Endothelial cell of umbilical vein (primary cell): Measurements from ENCODE around the gene ATP12A. TPM values are rescaled to one million over a fixed set of nuclear protein-coding genes. Genes with fewer than 3 reads are reported as not detected.

Experiments
- BruUV-seq: library from RNA; stranded (reverse); fragments of 400-500 nt; replicated peaks from 2 replicates; lab custom pipeline; 2021; lab: Mats Ljungman, UMichigan
- CTCF ChIA-PET: fragments of 300-600, 350-600 bp; sonication (Branson Sonifier 250); formaldehyde crosslinking; loops from one replicate; lab custom pipeline; 2021; ENCODE audit warnings: antibody characterized with exemption, inconsistent platforms; lab: Charles Lee
- POLR2A ChIA-PET: fragments of 300-600, 350-600 bp; sonication (Branson Sonifier 250); formaldehyde crosslinking; loops from one replicate; lab custom pipeline; 2021; ENCODE audit warnings: antibody characterized with exemption, inconsistent platforms; lab: Charles Lee
- DNase-seq: peaks from one replicate; pipeline ENCODE4 v3.0.0-alpha.2; 2011; ENCODE audit warnings: low read depth, low spot score
- FAIRE-seq: peaks from 2 replicates; lab custom pipeline; 2011; peaks lifted over from hg19 to GRCh38; lab: Jason Lieb, UNC
- H2AFZ ChIP-seq: 2 replicates; pipeline ENCODE4 v1.6.0; 2012; ENCODE audit warnings: low read depth, low read length, control low read depth, inconsistent platforms
- H3K27ac ChIP-seq: 2 replicates; pipeline ENCODE4 v1.5.1; 2011; ENCODE audit warnings: low read depth, mild to moderate bottlenecking, control low read depth, low read length, moderate library complexity; ENCODE audit not compliant: insufficient read depth
- H3K27me3 ChIP-seq, 2 experiments: 2 replicates each; pipeline versions ENCODE4 v1.6.0 to v1.6.1; 2011; ENCODE audit warnings: low read length in 2 of 2, mixed read lengths in 1 of 2; ENCODE audit not compliant: control insufficient read depth in 2 of 2, insufficient read depth in 2 of 2
- H3K36me3 ChIP-seq, 2 experiments: 2 replicates in 1 of 2; 3 replicates in 1 of 2; pipeline ENCODE4 v1.5.1; 2011; ENCODE audit warnings: low read length in 2 of 2, mild to moderate bottlenecking in 1 of 2, moderate library complexity in 1 of 2; ENCODE audit not compliant: control insufficient read depth in 2 of 2, insufficient read depth in 2 of 2; ENCODE audit errors: extremely low read depth in 1 of 2
- H3K4me1 ChIP-seq: 3 replicates; pipeline ENCODE4 v1.5.1; 2011; ENCODE audit warnings: mild to moderate bottlenecking, low read length; ENCODE audit not compliant: control insufficient read depth, insufficient read depth; ENCODE audit errors: extremely low read depth
- H3K4me2 ChIP-seq: 2 replicates; pipeline ENCODE4 v1.6.1; 2011; ENCODE audit warnings: low read length, control low read depth, mixed read lengths; ENCODE audit not compliant: insufficient read depth
- H3K4me3 ChIP-seq, 3 experiments: fragments of 200-600 bp in 1 of 3; sonication (generic), shearing (Covaris generic) in 1 of 3; replicated peaks in 1 of 3; 2 replicates each; pipeline ENCODE4 v1.5.1; 2011 to 2016; ENCODE audit warnings: control low read depth in 3 of 3, low read length in 3 of 3, mild to moderate bottlenecking in 2 of 3, inconsistent platforms in 1 of 3, low read depth in 1 of 3, moderate library complexity in 1 of 3; ENCODE audit not compliant: insufficient read depth in 1 of 3
- H3K79me2 ChIP-seq: 2 replicates; pipeline ENCODE4 v1.6.0; 2012; ENCODE audit warnings: low read length, inconsistent platforms; ENCODE audit not compliant: control insufficient read depth, insufficient read depth
- H3K9ac ChIP-seq: replicated peaks from 2 replicates; pipeline ENCODE3; 2011; ENCODE audit warnings: low read length, control low read depth; ENCODE audit not compliant: insufficient read depth; ENCODE audit errors: extremely low read depth
- H3K9me1 ChIP-seq: replicated peaks from 3 replicates; pipeline ENCODE4 v1.6.0; 2011; ENCODE audit warnings: mild to moderate bottlenecking, low read length; ENCODE audit not compliant: control insufficient read depth, insufficient read depth; ENCODE audit errors: extremely low read depth
- H3K9me3 ChIP-seq: replicated peaks from 2 replicates; pipeline ENCODE4 v1.5.1; 2012; ENCODE audit warnings: low read length, inconsistent platforms; ENCODE audit not compliant: control insufficient read depth, insufficient read depth
- H4K20me1 ChIP-seq: replicated peaks from 2 replicates; pipeline ENCODE3; 2011; ENCODE audit warnings: mild to moderate bottlenecking, low read length; ENCODE audit not compliant: control insufficient read depth, insufficient read depth; ENCODE audit errors: extremely low read depth
- FOS ChIP-seq: IDR thresholded peaks from 2 replicates; pipeline ENCODE4 v1.6.1; 2011; ENCODE audit warnings: mild to moderate bottlenecking, low read length, moderate library complexity, borderline replicate concordance; ENCODE audit not compliant: insufficient read depth
- GATA2 ChIP-seq: IDR thresholded peaks from 2 replicates; pipeline ENCODE4 v1.7.0; 2011; ENCODE audit warnings: low read depth, mild to moderate bottlenecking, moderate library complexity, mixed read lengths, low read length; ENCODE audit not compliant: insufficient read length, insufficient read depth
- JUN ChIP-seq: IDR thresholded peaks from 2 replicates; pipeline ENCODE4 v1.6.1; 2011; ENCODE audit warnings: borderline replicate concordance, low read depth; ENCODE audit not compliant: insufficient read length, insufficient read depth
- MAX ChIP-seq: IDR thresholded peaks from 2 replicates; pipeline ENCODE4 v1.6.1; 2011; ENCODE audit not compliant: insufficient read depth, insufficient read length
- MYC ChIP-seq: IDR thresholded peaks from one replicate; pipeline ENCODE4 v1.6.1; 2011; ENCODE audit warnings: mild to moderate bottlenecking, low read depth, low read length
- POLR2A ChIP-seq: IDR thresholded peaks from 2 replicates; pipeline ENCODE4 v1.6.1; 2012; ENCODE audit warnings: low read depth, mild to moderate bottlenecking, control low read depth, low read length
- POLR2AphosphoS5 ChIP-seq: IDR thresholded peaks from 2 replicates; pipeline ENCODE4 v1.6.1; 2012; ENCODE audit warnings: low read depth, mild to moderate bottlenecking, control low read depth, low read length, moderate library complexity; ENCODE audit not compliant: insufficient read depth
- dilution Hi-C: fragments of 300-500 bp; cut with MboI; formaldehyde crosslinking; loops from one replicate; pipeline ENCODE4 v1.15.0; 2019; ENCODE audit warnings: low sequenced_read_pairs; ENCODE audit not compliant: extremely low pct_ligation_motif_present
- intact Hi-C: fragments of 100-400 bp; cut with micrococcal nuclease; formaldehyde crosslinking; loops from one replicate; pipeline ENCODE4 v1.10.0; 2022
- polyA plus RNA-seq, 4 experiments: library from polyadenylated mRNA; depleted of rRNA in 3 of 4; stranded (reverse) in 3 of 4; unstranded in 1 of 4; fragments of >200 nt; gene quantifications; 2 replicates each; pipeline versions ENCODE4 v1.2.1 to v1.2.3, GENCODE V29; 2011 to 2012; ENCODE audit warnings: missing spikeins in 1 of 4
- total RNA-seq: library from RNA; stranded (reverse); gene quantifications from 2 replicates; pipeline ENCODE4 v1.2.3, GENCODE V29; 2021
- TF ChIP-seq, protein P1 (sequence below), 2 donors: IDR thresholded peaks; 1 replicate in 1 of 2; 2 replicates in 1 of 2; pipeline ENCODE4 v1.5.1; 2011; ENCODE audit warnings: low read length in 2 of 2, mild to moderate bottlenecking in 2 of 2, moderate library complexity in 2 of 2, control low read depth in 1 of 2, inconsistent platforms in 1 of 2, low read depth in 1 of 2; ENCODE audit not compliant: insufficient read depth in 1 of 2; ENCODE audit errors: extremely low read depth in 1 of 2

The ATP12A gene
- total and polyA plus RNA-seq, 2 donors (not counting 3 experiments of a cell fraction or from before 2014, with no cell fraction given) = not detected

DNA sequence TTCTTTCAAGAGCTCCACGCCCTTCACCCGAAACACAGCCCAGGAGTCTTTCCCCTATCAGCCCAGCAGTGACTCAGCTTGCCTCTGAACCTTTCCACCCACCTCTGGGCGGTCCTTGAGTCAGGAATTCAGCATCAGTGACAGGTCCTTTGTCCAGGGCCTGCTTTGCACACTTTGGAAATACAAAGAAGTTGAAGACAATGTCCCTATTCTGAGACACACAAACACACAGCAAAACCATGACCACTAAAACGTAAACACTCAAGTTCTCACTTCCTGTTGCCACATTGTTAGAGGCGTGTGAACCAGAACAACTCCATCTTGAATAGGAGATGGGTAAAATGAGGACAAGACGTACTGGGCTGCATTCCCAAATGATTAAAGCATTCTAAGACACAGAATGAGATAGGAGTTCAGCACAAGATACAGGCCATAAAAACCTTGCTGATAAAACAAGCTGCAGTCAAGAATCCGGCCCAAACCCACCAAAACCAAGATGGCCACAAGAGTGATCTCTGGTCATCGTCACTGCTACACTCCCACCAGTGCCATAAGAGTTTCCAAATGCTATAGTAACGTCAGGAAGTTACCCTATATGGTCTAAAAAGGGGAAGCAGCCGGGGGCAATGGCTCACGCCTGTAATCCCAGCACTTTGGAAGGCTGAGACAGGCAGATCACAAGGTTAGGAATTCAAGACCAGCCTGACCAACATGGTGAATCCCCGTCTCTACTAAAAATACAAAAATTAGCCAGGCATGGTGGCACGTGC is 49.2 kb upstream of the ATP12A start:
- no peak for FAIRE-seq
- DNase-seq = no peak
- Histone ChIP-seq H2AFZ (no peak overlapping the region), H4K20me1 (no peaks in the 10 kb centered on the region), H3K36me3 (no peaks in the 10 kb centered on the region), H3K27ac (no peak overlapping the region), H3K27me3 (no peaks in the 10 kb centered on the region), H3K9me1 (no peaks in the 10 kb centered on the region), H3K4me2 (no peak overlapping the region), H3K9ac (no peak overlapping the region), H3K4me3 (no peak overlapping the region), H3K9me3 (no peaks in the 10 kb centered on the region), H3K4me1 (no peaks in the 10 kb centered on the region), H3K79me2 (no peaks in the 10 kb centered on the region)
- TF ChIP-seq FOS (no peak), GATA2 (no peak), MAX (no peak), POLR2AphosphoS5 (no peak), JUN (no peak), POLR2A (no peak), MYC (no peak)
- TF ChIP-seq, protein P1, sequence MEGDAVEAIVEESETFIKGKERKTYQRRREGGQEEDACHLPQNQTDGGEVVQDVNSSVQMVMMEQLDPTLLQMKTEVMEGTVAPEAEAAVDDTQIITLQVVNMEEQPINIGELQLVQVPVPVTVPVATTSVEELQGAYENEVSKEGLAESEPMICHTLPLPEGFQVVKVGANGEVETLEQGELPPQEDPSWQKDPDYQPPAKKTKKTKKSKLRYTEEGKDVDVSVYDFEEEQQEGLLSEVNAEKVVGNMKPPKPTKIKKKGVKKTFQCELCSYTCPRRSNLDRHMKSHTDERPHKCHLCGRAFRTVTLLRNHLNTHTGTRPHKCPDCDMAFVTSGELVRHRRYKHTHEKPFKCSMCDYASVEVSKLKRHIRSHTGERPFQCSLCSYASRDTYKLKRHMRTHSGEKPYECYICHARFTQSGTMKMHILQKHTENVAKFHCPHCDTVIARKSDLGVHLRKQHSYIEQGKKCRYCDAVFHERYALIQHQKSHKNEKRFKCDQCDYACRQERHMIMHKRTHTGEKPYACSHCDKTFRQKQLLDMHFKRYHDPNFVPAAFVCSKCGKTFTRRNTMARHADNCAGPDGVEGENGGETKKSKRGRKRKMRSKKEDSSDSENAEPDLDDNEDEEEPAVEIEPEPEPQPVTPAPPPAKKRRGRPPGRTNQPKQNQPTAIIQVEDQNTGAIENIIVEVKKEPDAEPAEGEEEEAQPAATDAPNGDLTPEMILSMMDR (IDR thresholded peaks at IDR 0.05; ENCODE audit: extremely low read depth in 1 of 2, insufficient read depth in 1 of 2, low read depth in 1 of 2, low read length in 2 of 2) = no peak
- ChIA-PET CTCF (interaction anchor here (1.5 kb wide), 1 partner anchor 364 kb away, joined by 4 read pairs; no protein-coding TSS in a partner anchor), POLR2A (no interaction called here)
- dilution Hi-C loops = no loop called here
- BruUV-seq = no TSS peak
- intact Hi-C loops = no loop called here
